ENCODE measurements around the gene GOPC. TPM values are rescaled to one million over a fixed set of nuclear protein-coding genes. Genes with fewer than 3 reads are reported as not detected.

Gene GOPC
- total and polyA plus RNA-seq, 5 experiments from 2014 or later, result 11.8 to 35.0 (median 14.2) TPM

DNA sequence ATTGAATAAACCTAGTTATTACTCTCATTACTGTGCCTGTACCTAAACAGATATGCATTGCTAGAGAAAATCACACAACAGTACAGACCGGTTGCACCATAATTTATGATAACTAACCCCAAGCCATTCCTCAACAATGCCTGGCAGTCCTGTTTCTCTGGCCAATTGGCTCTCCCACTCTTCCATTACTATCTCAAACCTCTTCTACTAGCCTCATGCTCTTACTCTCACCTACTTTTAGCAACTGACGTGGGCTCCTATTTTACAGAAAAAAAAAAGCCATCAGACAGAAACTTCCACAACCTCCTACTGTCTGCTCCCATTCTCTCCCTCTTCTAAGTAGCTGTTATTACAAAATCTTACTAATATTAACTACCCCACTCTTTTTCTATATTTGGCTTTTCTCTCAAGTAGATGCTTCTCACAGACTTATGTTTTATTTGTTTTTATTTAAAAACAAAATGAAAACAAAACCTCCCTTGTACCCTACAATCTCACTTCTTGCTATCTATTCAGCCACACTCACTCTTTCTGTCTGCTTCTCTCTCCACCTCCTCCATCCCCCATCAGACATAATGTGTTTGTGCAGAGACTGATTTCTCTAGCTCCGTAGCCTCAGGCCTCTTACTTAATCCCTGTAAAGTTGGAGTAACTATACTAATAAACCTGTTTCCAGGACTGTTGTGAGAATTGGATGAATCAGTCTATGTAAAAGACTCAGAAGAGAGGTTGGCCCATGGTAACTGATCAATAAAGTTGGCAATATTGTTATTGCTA, 9.1 kb downstream of the GOPC start:
- peaks cover 4 to 41% (median 39%) of the 10 kb centered on the region in 3 donors for H3K36me3 Mint-ChIP-seq
- peaks cover 0 to 8% (median 0%) of the 10 kb centered on the region in 9 donors for H3K9me3 Mint-ChIP-seq
- peaks cover 8 to 35% (median 15%) of the 10 kb centered on the region in 4 donors for H3K4me1 Mint-ChIP-seq
- no peak overlapping the region for H3K4me3 Mint-ChIP-seq
- ATAC-seq (no peak), DNase-seq (no peak)
- H3K27ac Mint-ChIP-seq, result no peak overlapping the region
- POLR2A ChIA-PET, result no interaction called here
- H3K27me3 Mint-ChIP-seq, result no peaks in the 10 kb centered on the region

DNA sequence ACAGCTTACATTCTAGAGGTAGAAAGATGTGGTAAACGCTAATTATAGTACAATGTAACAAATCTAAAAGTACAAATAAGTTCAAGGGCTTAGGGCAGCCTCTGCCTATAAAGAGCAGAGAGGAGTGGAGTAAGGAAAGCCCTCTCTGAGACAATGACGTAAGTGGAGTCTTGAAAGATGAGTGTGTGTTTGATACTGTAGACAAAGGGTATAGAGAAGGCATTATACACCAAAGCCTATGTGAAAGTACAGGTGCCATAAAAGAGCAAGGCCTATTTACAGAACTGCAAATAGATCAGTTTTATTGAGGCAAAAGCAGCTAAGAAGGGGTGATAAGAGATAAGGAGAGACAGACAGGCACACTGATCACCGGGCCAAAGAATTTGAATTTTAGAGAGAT, 10.9 kb downstream of the GOPC start:
- Mint-ChIP-seq H3K36me3 (peaks cover 4 to 32% (median 23%) of the 10 kb centered on the region in 3 donors), H3K27me3 (no peaks in the 10 kb centered on the region), H3K4me1 (peaks cover 16 to 30% (median 22%) of the 10 kb centered on the region in 4 donors), H3K27ac (peak overlapping the region in 1 of 10 donors; percentile 1), H3K4me3 (no peak overlapping the region), H3K9me3 (peaks cover 0 to 3% (median 0%) of the 10 kb centered on the region in 9 donors)
- ATAC-seq, result no peak
- no peak for DNase-seq
- POLR2A ChIA-PET, result no interaction called here

DNA sequence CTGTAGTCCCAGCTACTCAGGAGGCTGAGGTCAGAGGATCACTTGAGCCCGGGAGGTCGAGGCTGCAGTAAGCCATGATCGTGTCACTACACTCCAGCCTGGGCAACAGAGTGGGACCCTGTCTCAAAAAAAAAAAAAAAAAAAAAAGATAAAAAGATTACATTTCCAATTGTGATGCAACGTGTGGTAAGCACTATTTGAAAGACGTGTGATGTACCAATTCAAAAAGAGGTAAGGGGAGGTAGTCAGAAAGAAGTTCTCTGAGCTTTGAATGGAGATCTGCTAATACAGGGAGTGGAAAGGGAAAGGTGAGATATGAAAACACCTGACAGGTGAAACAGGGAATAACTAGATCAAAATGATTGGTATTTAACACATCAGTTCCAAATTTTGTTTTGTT, 11.9 kb downstream of the GOPC start:
- peaks cover 4 to 33% (median 14%) of the 10 kb centered on the region in 3 donors for H3K36me3 Mint-ChIP-seq
- peaks cover 15 to 32% (median 24%) of the 10 kb centered on the region in 4 donors for H3K4me1 Mint-ChIP-seq
- H3K27ac Mint-ChIP-seq, result no peak overlapping the region
- POLR2A ChIA-PET, result interaction anchor here (2.7 kb wide), 1 partner anchor 12 kb away, joined by 8 read pairs; the partner anchor contains the start of gene GOPC
- H3K27me3 Mint-ChIP-seq, result no peaks in the 10 kb centered on the region
- ATAC-seq, result no peak
- no peak overlapping the region for H3K4me3 Mint-ChIP-seq
- no peak for DNase-seq
- H3K9me3 Mint-ChIP-seq, result no peaks in the 10 kb centered on the region

DNA sequence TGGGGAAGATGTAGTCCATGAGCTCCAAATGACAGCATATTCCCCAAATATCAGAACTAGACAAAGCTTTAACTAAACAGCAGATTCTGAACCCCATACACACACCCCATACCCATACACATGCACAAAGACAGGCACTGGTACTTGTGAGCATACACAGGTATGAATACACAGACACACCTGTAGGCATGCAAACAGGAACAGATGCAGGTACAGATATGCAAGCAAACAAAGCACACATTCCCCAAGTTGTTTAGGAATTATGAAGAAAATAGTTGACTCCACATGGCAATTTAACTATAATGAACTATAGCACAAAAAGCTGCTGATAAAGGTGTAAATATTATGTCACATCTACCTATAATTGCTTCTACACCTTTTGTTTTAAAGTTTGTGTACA, 16.7 kb downstream of the GOPC start:
- H3K27me3 Mint-ChIP-seq, result no peaks in the 10 kb centered on the region
- H3K4me1 Mint-ChIP-seq, result peaks cover 17 to 60% (median 48%) of the 10 kb centered on the region in 4 donors
- POLR2A ChIA-PET, result interaction anchor here (0.7 kb wide), 1 partner anchor 1148 kb away, joined by 3 read pairs; no protein-coding TSS in a partner anchor
- peak overlapping the region in 3 of 10 donors; percentile 12 to 61 (median 19) for H3K27ac Mint-ChIP-seq
- H3K4me3 Mint-ChIP-seq, result no peak overlapping the region
- H3K36me3 Mint-ChIP-seq, result peaks cover 4 to 31% (median 16%) of the 10 kb centered on the region in 3 donors
- DNase-seq, result no peak
- no peak for ATAC-seq
- H3K9me3 Mint-ChIP-seq, result no peaks in the 10 kb centered on the region

DNA sequence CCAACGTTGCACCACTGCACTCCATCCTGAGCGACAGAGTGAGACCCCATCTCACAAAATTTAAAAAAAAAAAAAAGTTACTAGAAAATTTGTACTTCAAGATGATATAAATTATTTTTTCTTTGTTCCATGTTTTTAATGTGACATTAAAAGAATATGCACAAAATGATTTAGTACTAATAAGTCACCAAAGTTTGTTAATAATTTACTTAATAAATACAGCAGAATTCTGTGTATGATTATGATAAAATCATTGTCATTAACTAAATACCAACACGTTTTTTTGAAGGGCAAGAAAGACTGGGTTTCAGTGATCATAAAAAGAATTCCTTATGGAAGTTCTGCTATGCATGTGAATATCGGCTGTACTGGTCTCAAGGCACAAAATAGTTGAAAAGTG, 28.1 kb downstream of the GOPC start:
- H3K9me3 Mint-ChIP-seq, result no peaks in the 10 kb centered on the region

DNA sequence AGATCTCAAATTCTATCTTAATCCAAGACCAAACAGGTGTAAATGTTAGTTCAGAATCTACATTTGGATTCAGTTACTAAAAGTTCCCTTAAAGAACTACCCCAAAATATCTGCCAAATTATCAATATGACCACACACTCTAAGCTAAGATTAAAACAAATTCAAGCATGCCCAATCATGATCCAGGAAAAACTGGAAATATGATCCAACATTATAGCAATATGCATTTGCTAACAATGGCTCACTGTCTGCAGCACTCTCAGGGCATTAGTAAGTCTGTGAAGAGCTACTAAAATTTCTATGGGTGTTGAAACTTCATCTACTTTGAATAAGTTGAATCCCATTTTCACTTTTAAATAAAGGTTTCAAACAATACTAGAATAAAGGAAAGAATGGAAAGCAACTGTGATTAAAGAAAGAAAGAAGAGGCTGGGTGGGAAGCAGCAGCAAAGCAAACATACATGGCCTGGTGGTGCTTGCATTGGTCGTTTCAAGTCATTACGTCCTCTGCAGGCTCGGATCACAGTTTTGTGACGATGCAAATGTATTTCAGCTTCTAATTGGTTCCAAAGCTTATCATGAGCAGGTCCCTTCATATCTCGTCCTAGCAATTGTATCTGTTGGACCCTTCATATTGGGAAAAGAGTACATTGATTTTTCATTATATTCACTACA, 29.2 kb downstream of the GOPC start:
- DNase-seq (no peak), ATAC-seq (no peak)
- peaks cover 0 to 73% (median 4%) of the 10 kb centered on the region in 3 donors for H3K36me3 Mint-ChIP-seq
- no peaks in the 10 kb centered on the region for H3K9me3 Mint-ChIP-seq
- peak overlapping the region in 2 of 10 donors; percentile 21 to 33 for H3K27ac Mint-ChIP-seq
- peaks cover 0 to 5% (median under 1%) of the 10 kb centered on the region in 4 donors for H3K4me1 Mint-ChIP-seq
- POLR2A ChIA-PET, result no interaction called here
- H3K27me3 Mint-ChIP-seq, result no peaks in the 10 kb centered on the region
- no peak overlapping the region for H3K4me3 Mint-ChIP-seq

More for the DNA sequence above, 28.1 kb downstream of the GOPC start:
- Mint-ChIP-seq H3K4me1 (peaks cover 0 to 5% (median 5%) of the 10 kb centered on the region in 4 donors), H3K36me3 (peaks cover 0 to 70% (median 4%) of the 10 kb centered on the region in 3 donors), H3K4me3 (no peak overlapping the region), H3K27ac (no peak overlapping the region), H3K27me3 (no peaks in the 10 kb centered on the region)
- ATAC-seq (no peak), DNase-seq (no peak)
- POLR2A ChIA-PET, result no interaction called here

DNA sequence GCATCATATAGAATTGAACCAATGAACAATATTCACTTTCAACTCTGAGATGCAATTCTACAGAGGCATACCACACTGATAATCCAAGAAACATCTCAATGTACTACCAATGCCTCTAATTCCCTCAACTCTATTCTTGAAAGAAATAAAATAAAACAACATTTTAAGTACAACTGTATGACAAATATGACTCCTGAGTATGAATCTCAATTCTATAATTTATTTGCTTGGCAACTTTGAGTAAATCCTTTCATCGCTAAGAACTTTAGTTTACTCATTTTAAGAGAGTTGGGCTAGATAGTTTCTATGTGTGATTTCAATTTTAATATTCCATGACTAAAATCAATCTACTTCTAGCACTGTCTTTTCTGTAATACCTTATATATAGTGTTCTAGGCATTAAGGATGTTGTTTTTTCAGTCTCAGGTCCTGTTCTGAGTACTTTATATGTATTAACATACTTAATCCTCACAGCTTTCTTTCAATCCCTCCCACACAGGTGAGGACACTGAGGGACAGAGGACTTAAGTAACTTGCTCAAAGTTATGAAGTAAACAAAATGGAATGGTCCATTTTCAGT, 33.4 kb downstream of the GOPC start:
- H3K9me3 Mint-ChIP-seq, result no peaks in the 10 kb centered on the region
- no peak overlapping the region for H3K4me3 Mint-ChIP-seq
- no peaks in the 10 kb centered on the region for H3K27me3 Mint-ChIP-seq
- no peak overlapping the region for H3K27ac Mint-ChIP-seq
- DNase-seq, result no peak
- ATAC-seq, result no peak
- POLR2A ChIA-PET, result no interaction called here
- H3K36me3 Mint-ChIP-seq, result peaks cover 0 to 88% (median 0%) of the 10 kb centered on the region in 3 donors
- peaks cover 0 to 5% (median 0%) of the 10 kb centered on the region in 4 donors for H3K4me1 Mint-ChIP-seq

DNA sequence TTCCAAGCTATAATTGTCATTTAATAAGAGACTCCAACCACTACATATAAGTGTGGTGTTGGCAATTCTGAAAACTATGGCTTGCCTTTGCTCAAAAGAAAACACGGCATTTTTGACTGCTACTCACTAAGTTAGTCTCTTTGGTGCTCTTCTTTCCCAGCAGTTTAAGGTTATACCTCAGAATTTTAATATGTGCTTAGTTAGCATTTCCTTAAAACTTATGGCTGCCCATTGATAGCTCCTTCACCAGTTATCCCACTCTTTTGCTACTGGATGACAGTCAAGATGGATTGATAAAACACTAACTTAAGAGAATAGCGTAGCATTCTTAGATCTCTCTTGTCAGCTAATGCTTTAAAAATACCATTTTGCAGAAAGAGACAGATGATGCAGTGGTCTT, 34.1 kb downstream of the GOPC start:
- POLR2A ChIA-PET, result no interaction called here
- Mint-ChIP-seq H3K4me3 (no peak overlapping the region), H3K27ac (peak overlapping the region in 1 of 10 donors; percentile 76), H3K36me3 (peaks cover 0 to 85% (median 0%) of the 10 kb centered on the region in 3 donors), H3K9me3 (no peaks in the 10 kb centered on the region), H3K4me1 (peaks cover 0 to 5% (median 0%) of the 10 kb centered on the region in 4 donors), H3K27me3 (no peaks in the 10 kb centered on the region)
- ATAC-seq, result no peak
- no peak for DNase-seq

DNA sequence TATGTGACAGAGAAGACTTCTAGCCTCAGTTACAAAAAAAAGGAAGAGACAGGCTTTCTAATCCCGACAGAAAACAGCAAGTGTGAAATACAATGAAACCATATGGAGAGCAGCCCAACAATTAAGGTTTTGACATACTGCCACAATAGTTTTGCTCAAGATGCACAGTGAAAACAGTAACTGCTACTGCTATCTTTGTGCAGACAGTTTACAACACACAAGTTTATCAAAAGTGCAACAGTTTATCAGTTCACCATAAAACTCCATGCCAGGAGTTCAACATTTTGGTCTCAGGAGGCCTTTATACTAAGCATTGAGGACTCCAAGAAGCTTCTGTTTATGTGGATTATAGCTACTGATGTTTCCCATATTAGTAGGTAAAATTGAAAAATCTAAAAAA, 37.6 kb downstream of the GOPC start:
- H3K36me3 Mint-ChIP-seq, result peaks cover 0 to 82% (median 0%) of the 10 kb centered on the region in 3 donors
- ATAC-seq (no peak), DNase-seq (no peak)
- no peaks in the 10 kb centered on the region for H3K4me1 Mint-ChIP-seq
- H3K27me3 Mint-ChIP-seq, result no peaks in the 10 kb centered on the region
- no peak overlapping the region for H3K4me3 Mint-ChIP-seq
- POLR2A ChIA-PET, result no interaction called here
- no peaks in the 10 kb centered on the region for H3K9me3 Mint-ChIP-seq
- peak overlapping the region in 2 of 10 donors; percentile 7 to 92 for H3K27ac Mint-ChIP-seq

DNA sequence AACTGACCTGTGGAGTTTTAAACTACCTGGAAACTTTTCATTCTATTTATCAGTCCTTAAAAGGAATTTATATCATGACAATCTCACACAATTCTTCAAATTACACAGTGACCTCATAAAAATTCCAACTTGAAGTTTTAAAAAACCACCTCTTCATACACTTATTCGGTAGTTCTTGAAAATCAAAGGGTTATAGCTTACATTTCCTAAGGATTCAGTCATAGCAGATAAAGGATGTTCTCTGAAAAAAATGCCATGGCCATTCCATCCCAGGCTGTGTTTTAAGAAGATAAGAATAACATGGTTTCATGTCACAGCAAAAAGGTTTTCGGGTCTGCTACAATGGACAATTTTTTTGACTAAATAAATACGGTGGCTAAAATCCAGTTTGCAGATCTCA, 41.2 kb downstream of the GOPC start:
- Mint-ChIP-seq H3K36me3 (peaks cover 0 to 46% (median 0%) of the 10 kb centered on the region in 3 donors), H3K27ac (peak overlapping the region in 1 of 10 donors; percentile 37), H3K9me3 (no peaks in the 10 kb centered on the region), H3K4me3 (no peak overlapping the region), H3K27me3 (no peaks in the 10 kb centered on the region), H3K4me1 (no peaks in the 10 kb centered on the region)
- POLR2A ChIA-PET, result interaction anchor here (0.6 kb wide), 1 partner anchor 131 kb away, joined by 3 read pairs; no protein-coding TSS in a partner anchor
- DNase-seq, result no peak
- no peak for ATAC-seq

DNA sequence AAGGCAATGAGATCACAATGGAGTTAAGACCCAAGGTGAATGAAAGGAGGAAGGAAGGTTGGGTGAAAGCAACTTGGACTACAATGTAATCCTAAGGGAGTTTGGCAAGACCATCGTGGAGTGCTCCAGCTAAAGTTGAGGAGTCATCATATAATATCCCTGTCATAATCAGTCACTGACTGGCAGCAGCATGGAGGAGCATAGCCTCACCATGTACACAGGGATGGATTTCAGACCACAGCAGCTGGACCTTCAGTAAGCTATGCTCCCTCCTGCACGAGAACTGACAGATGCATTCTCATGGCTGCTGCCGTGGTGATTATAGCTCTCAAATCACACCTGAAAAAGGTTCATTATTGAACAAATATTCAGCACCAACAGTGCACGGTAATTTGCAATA, 43.0 kb downstream of the GOPC start:
- Mint-ChIP-seq H3K27ac (peak overlapping the region in 2 of 10 donors; percentile 1 to 8), H3K9me3 (no peaks in the 10 kb centered on the region), H3K4me3 (no peak overlapping the region), H3K36me3 (peaks cover 0 to 32% (median 0%) of the 10 kb centered on the region in 3 donors), H3K4me1 (no peaks in the 10 kb centered on the region), H3K27me3 (no peaks in the 10 kb centered on the region)
- DNase-seq (no peak), ATAC-seq (no peak)
- POLR2A ChIA-PET, result interaction anchor here (0.6 kb wide), 1 partner anchor 125 kb away, joined by 3 read pairs; no protein-coding TSS in a partner anchor

DNA sequence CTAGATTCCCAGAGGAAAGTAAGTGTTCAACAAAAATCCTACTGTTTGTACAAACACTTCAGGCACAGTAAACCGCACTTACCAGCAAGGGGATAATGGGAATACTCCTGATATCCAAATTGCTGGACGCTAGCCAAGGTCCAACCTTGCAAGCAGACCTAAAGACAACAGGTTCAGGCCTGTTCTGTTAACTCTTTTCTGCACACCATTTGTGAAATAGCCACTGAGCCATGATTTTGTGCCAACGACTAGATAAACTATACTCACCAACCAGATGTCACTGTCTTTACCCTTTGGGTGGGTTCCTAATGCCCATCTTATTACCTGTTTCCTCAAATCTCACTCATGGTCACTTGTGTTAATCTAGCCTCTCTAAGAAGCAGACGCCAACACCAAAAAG, 43.5 kb downstream of the GOPC start:
- H3K4me1 Mint-ChIP-seq, result no peaks in the 10 kb centered on the region
- POLR2A ChIA-PET, result interaction anchor here (1.9 kb wide), 1 partner anchor 10 kb away, joined by 6 read pairs; no protein-coding TSS in a partner anchor
- H3K27ac Mint-ChIP-seq, result peak overlapping the region in 1 of 10 donors; percentile 1
- no peak for DNase-seq
- H3K36me3 Mint-ChIP-seq, result peaks cover 0 to 29% (median 0%) of the 10 kb centered on the region in 3 donors
- H3K4me3 Mint-ChIP-seq, result no peak overlapping the region
- H3K9me3 Mint-ChIP-seq, result no peaks in the 10 kb centered on the region
- no peaks in the 10 kb centered on the region for H3K27me3 Mint-ChIP-seq
- ATAC-seq, result no peak

Measured in naive thymus-derived CD8-positive, alpha-beta T cell (primary cell).